HEK293T (cell line): ENCODE data around the gene FSCN2.
"Not testable (repeated sequence)": the region's sequence is repeated elsewhere in the genome, so short reads cannot be mapped to it uniquely, and the experiment has no call there.

ENCODE experiments used
- ARNT ChIP-seq: fragments of 450-650 bp; IDR thresholded peaks from 2 replicates; pipeline ENCODE4 v1.6.1; 2017; ENCODE audit warnings: mild to moderate bottlenecking
- CTBP1 ChIP-seq: fragments of 450-650 bp; IDR thresholded peaks from 2 replicates; pipeline ENCODE4 v1.6.1; 2016; ENCODE audit warnings: borderline replicate concordance
- FOXM1 ChIP-seq: fragments of 450-650 bp; IDR thresholded peaks from 2 replicates; pipeline ENCODE4 v1.6.1; 2017; ENCODE audit warnings: mild to moderate bottlenecking, borderline replicate concordance
- HDGF ChIP-seq: fragments of 450-650 bp; IDR thresholded peaks from 2 replicates; pipeline ENCODE4 v1.6.1; 2017; ENCODE audit warnings: antibody characterized with exemption, borderline replicate concordance
- LEF1 ChIP-seq: fragments of 450-650 bp; IDR thresholded peaks from 2 replicates; pipeline ENCODE4 v1.6.1; 2017; ENCODE audit warnings: mild to moderate bottlenecking, borderline replicate concordance
- SP1 ChIP-seq: fragments of 450-650 bp; IDR thresholded peaks from 2 replicates; pipeline ENCODE4 v1.6.1; 2017
- TARDBP ChIP-seq: fragments of 450-650 bp; IDR thresholded peaks from 2 replicates; pipeline ENCODE4 v1.6.1; 2016
- ZNF384 ChIP-seq: fragments of 450-650 bp; IDR thresholded peaks from 2 replicates; pipeline ENCODE4 v1.6.1; 2016

- TF ChIP-seq SP1, HDGF, LEF1, FOXM1, TARDBP, ARNT, CTBP1, ZNF384: not testable (repeated sequence)
These were observed 56.6 kb downstream of the FSCN2 start for GRCh38 chr17:81584771-81585170.
